A549 (cell line): ENCODE results near the gene ENTPD7. TPM values are rescaled to one million over a fixed set of nuclear protein-coding genes. Genes with fewer than 3 reads are reported as not detected.
"Not testable (repeated sequence)": the region's sequence is repeated elsewhere in the genome, so short reads cannot be mapped to it uniquely, and the experiment has no call there.

Source experiments
- ATAC-seq, 2 experiments: fragments of 200-7000 bp in 1 of 2; fragments of >200 bp in 1 of 2; cut with Nextera tagmentation in 1 of 2; cut with Tn5 transposase in 1 of 2; 3 replicates each; pipeline versions ENCODE4 v1.8.0 to v1.9.1; 2018 to 2020; ENCODE audit warnings: mild to moderate bottlenecking in 1 of 2, moderate library complexity in 1 of 2
- CTCF ChIA-PET: fragments of 300-600 bp; sonication (Branson Sonifier 250); formaldehyde crosslinking; extraction: SDS; loops from one replicate; lab custom pipeline; 2021; ENCODE audit warnings: antibody characterized with exemption, inconsistent platforms; lab: Yijun Ruan, JAX
- POLR2A ChIA-PET: fragments of 350-600 bp; formaldehyde crosslinking; extraction: SDS; loops from one replicate; lab custom pipeline; 2021; ENCODE audit warnings: antibody characterized with exemption, inconsistent platforms; lab: Yijun Ruan, JAX
- DNase-seq, 2 experiments: peaks; one replicate each; pipeline versions ENCODE4 v3.0.0 to v3.0.0-alpha.2; 2011 to 2016; ENCODE audit warnings: low read depth in 1 of 2, low spot score in 1 of 2
- FAIRE-seq: peaks from 2 replicates; lab custom pipeline; 2011; peaks lifted over from hg19 to GRCh38; lab: Jason Lieb, UNC
- H3K27ac ChIP-seq, 2 experiments: fragments of >200 bp; sonication (Bioruptor Twin); formaldehyde crosslinking; 3 replicates each; pipeline ENCODE4 v1.5.1; 2016 to 2017
- H3K4me1 ChIP-seq: fragments of >200 bp; sonication (Bioruptor Twin); formaldehyde crosslinking; 3 replicates; pipeline ENCODE4 v1.6.1; 2016
- H3K4me2 ChIP-seq: fragments of >200 bp; sonication (Bioruptor Twin); formaldehyde crosslinking; 3 replicates; pipeline ENCODE4 v1.6.1; 2016
- H3K4me3 ChIP-seq: fragments of >200 bp; sonication (Bioruptor Twin); formaldehyde crosslinking; 3 replicates; pipeline ENCODE4 v1.5.1; 2016
- H3K9me3 ChIP-seq: fragments of >200 bp; sonication (Bioruptor Twin); formaldehyde crosslinking; 3 replicates; pipeline ENCODE4 v1.6.1; 2016
- CBX2 ChIP-seq: fragments of 200-600 bp; sonication (generic); IDR thresholded peaks from 2 replicates; pipeline ENCODE4 v1.6.1; 2016; ENCODE audit warnings: low read depth, mild to moderate bottlenecking, borderline replicate concordance
- CHD4 ChIP-seq: fragments of 200-600 bp; sonication (generic); IDR thresholded peaks from 2 replicates; pipeline ENCODE4 v1.6.1; 2016; ENCODE audit warnings: antibody characterized with exemption, mild to moderate bottlenecking, borderline replicate concordance
- EHF ChIP-seq: fragments of 250-450 bp; sonication (Bioruptor Pico); IDR thresholded peaks from 2 replicates; pipeline ENCODE4 v1.5.0; 2020; ENCODE audit warnings: mild to moderate bottlenecking
- FOSB ChIP-seq: fragments of 250-450 bp; sonication (Bioruptor Pico); IDR thresholded peaks from 2 replicates; pipeline ENCODE4 v1.5.0; 2020; ENCODE audit warnings: mild to moderate bottlenecking, moderate library complexity
- FOXS1 ChIP-seq: fragments of 250-450 bp; sonication (Bioruptor Pico); IDR thresholded peaks from 2 replicates; pipeline ENCODE4 v1.5.0; 2020; ENCODE audit warnings: mild to moderate bottlenecking, moderate library complexity
- HOXB13 ChIP-seq: fragments of 250-450 bp; sonication (Bioruptor Pico); IDR thresholded peaks from 2 replicates; pipeline ENCODE4 v1.5.0; 2020; ENCODE audit warnings: low read depth, mild to moderate bottlenecking, moderate library complexity
- HOXB5 ChIP-seq: fragments of 250-450 bp; sonication (Bioruptor Pico); IDR thresholded peaks from 2 replicates; pipeline ENCODE4 v1.5.0; 2020; ENCODE audit warnings: mild to moderate bottlenecking, moderate library complexity
- JUNB ChIP-seq: fragments of >200 bp; sonication (Bioruptor Twin); formaldehyde crosslinking; IDR thresholded peaks from 2 replicates; pipeline ENCODE4 v1.6.1; 2016
- KDM1A ChIP-seq: fragments of 200-600 bp; sonication (generic); IDR thresholded peaks from 2 replicates; pipeline ENCODE4 v1.6.1; 2016; ENCODE audit warnings: low read depth, mild to moderate bottlenecking
- MAFK ChIP-seq: fragments of 450-650 bp; IDR thresholded peaks from 2 replicates; pipeline ENCODE4 v1.6.1; 2014; ENCODE audit not compliant: partially characterized antibody
- MYC ChIP-seq: IDR thresholded peaks from 2 replicates; pipeline ENCODE4 v1.6.1; 2012; ENCODE audit warnings: mild to moderate bottlenecking, inconsistent platforms, low read length, improper control_type of control experiment, borderline replicate concordance
- NPAS2 ChIP-seq: fragments of 250-450 bp; sonication (Bioruptor Pico); IDR thresholded peaks from 2 replicates; pipeline ENCODE4 v1.8.0; 2022; ENCODE audit warnings: mild to moderate bottlenecking, moderate library complexity, borderline replicate concordance
- RAD21 ChIP-seq, 2 experiments: fragments of >200 bp in 1 of 2; sonication (Bioruptor Twin) in 1 of 2; formaldehyde crosslinking in 1 of 2; IDR thresholded peaks in 1 of 2; conservative IDR thresholded peaks in 1 of 2; 2 replicates in 1 of 2; 3 replicates in 1 of 2; pipeline ENCODE4 v1.6.1; 2012 to 2018; ENCODE audit warnings: inconsistent platforms in 1 of 2
- RARB ChIP-seq: fragments of 250-450 bp; sonication (Bioruptor Pico); IDR thresholded peaks from 2 replicates; pipeline ENCODE4 v1.8.0; 2021; ENCODE audit warnings: mild to moderate bottlenecking, moderate library complexity
- SMC3 ChIP-seq: fragments of >200 bp; sonication (Bioruptor Twin); formaldehyde crosslinking; IDR thresholded peaks from 3 replicates; pipeline ENCODE4 v1.6.1; 2018; ENCODE audit warnings: inconsistent platforms
- TP53 ChIP-seq: fragments of 250-450 bp; sonication (Bioruptor Pico); IDR thresholded peaks from 2 replicates; pipeline ENCODE4 v1.5.0; 2021; ENCODE audit warnings: mild to moderate bottlenecking, moderate library complexity
- WGBS: methylation state at CpG from one replicate; pipeline ENCODE4 v1.1.6; 2017; ENCODE audit errors: missing lambda C conversion rate; 5-methylcytosine and 5-hydroxymethylcytosine counted together
- polyA plus RNA-seq, 4 experiments: library from polyadenylated mRNA; depleted of rRNA in 3 of 4; stranded (reverse); fragments of >200 nt; fragmentation: RNase III in 1 of 4; extraction: RNeasy Plus Mini Kit Qiagen cat#74134 plus additional on column Dnase treatment in 1 of 4; gene quantifications; 2 replicates in 3 of 4; 3 replicates in 1 of 4; pipeline ENCODE4 v1.2.3, GENCODE V29; 2011 to 2017
- TF ChIP-seq, protein P1 (sequence below): fragments of >200 bp; sonication (Bioruptor Twin); formaldehyde crosslinking; IDR thresholded peaks from 3 replicates; pipeline ENCODE4 v1.6.1; 2016
- TF ChIP-seq, protein P2 (sequence below): fragments of >200 bp; sonication (Bioruptor Twin); formaldehyde crosslinking; IDR thresholded peaks from 3 replicates; pipeline ENCODE4 v1.5.1; 2016
- TF ChIP-seq, protein P3 (sequence below): fragments of >200 bp; sonication (Bioruptor Twin); formaldehyde crosslinking; IDR thresholded peaks from 2 replicates; pipeline ENCODE4 v1.6.1; 2016

Gene ENTPD7
- polyA plus RNA-seq, 2 of the 4 experiments (the other 2 are of a cell fraction): 6.8 to 10.4 TPM

DNA sequence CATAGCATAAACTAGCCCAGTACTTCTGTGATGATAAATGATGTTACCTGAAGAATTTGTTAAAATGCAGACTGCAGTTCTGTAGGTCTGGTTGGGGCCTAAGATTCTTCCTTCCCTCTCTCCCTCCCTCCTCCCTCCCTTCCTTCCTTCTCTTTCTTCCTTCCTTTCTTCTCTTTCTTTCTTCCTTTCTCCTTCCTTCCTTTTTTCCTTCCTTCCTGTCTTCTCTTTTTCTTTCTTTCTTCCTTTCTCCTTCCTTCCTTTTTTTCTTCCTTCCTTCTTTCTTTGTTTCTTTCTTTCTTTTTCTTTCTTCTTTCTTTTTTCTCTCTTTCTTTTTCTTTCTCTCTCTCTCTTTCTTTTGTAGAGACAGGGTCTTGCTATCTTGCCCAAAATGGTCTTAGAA lies 35.4 kb upstream of the ENTPD7 start (continued):
- TF ChIP-seq, protein P1, sequence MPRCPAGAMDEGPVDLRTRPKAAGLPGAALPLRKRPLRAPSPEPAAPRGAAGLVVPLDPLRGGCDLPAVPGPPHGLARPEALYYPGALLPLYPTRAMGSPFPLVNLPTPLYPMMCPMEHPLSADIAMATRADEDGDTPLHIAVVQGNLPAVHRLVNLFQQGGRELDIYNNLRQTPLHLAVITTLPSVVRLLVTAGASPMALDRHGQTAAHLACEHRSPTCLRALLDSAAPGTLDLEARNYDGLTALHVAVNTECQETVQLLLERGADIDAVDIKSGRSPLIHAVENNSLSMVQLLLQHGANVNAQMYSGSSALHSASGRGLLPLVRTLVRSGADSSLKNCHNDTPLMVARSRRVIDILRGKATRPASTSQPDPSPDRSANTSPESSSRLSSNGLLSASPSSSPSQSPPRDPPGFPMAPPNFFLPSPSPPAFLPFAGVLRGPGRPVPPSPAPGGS: no peak
- TF ChIP-seq, all 56 proteins: peak for 0

DNA sequence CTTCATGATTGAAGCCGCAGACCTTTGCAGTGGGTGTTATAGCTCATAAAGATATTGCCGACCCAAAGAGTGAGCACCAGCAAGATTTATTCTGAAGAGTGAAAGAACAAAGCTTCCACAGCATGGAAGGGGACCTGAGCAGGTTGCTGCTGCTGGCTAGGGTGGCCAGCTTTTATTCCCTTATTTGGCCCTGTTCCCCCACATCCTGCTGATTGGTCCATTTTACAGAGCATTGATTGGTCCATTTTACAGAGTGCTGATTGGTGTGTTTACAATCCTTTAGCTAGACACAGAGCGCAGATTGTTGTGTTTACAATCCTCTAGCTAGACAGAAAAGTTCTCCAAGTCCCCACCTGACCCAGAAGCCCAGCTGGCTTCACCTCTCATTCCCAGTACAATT lies 34.2 kb upstream of the ENTPD7 start:
- not testable (repeated sequence) for ATAC-seq, DNase-seq, H3K4me2 ChIP-seq, H3K27ac ChIP-seq, H3K4me1 ChIP-seq, H3K4me3 ChIP-seq, FAIRE-seq, H3K9me3 ChIP-seq
- ChIA-PET CTCF (interaction anchor here (1.1 to 2.0 kb wide), 3 partner anchors 13 to 233 kb away, joined by 3 to 8 read pairs (median 3); no protein-coding TSS in a partner anchor), POLR2A (interaction anchor here (1.1 kb wide), 1 partner anchor 34 kb away, joined by 3 read pairs; the partner anchor contains the start of gene ENTPD7)
- WGBS: 83% methylated on average over 3 of the region's 3 CpGs

DNA sequence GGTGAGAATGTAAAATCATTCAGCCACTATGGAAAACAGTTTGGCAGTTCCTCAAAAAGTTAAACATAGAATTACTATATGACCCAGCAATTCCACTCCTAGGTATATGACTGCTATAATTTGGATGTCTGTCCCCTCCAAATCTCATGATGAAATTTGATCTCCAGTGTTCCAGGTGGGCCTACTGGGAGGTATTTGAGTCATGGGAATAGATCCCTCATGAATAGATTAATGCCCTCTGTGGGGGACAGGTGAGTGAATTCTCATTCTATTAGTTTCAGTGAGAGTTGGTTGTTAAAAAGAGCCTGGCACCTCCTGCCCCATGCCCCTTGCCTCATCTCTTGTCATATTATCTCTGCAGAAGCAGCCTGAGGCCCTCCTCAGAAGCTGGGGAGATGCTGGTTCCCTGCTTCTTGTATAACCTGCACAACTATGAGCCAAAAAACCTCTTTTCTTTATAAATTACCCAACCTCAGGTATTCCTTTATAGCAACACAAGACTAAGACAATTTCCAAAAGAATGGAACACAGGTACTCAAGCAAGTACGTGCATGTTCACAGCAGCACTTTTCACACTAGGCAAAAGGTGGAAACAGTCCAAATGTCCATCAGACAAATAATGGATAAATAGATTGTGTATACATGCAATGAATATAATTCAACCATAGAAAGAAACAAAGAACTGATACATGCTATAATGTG lies 30.2 kb upstream of the ENTPD7 start:
- POLR2A ChIA-PET: no interaction called here
- Histone ChIP-seq H3K4me2 (no peak overlapping the region), H3K4me1 (peaks cover 6% of the 10 kb centered on the region; the same call in 1 of the 3 replicates), H3K9me3 (no peaks in the 10 kb centered on the region), H3K4me3 (no peak overlapping the region), H3K27ac (no peak overlapping the region)
- 94% methylated on average over 1 of the region's 1 CpG for WGBS
- no peak for TF ChIP-seq MYC
- CTCF ChIA-PET: interaction anchor here (1.2 to 1.7 kb wide), 3 partner anchors 59 to 162 kb away, joined by 3 to 4 read pairs (median 3); partner anchors contain the start of genes COX15 and CUTC
- DNase-seq: no peak
- no peak for ATAC-seq
- FAIRE-seq: no peak

DNA sequence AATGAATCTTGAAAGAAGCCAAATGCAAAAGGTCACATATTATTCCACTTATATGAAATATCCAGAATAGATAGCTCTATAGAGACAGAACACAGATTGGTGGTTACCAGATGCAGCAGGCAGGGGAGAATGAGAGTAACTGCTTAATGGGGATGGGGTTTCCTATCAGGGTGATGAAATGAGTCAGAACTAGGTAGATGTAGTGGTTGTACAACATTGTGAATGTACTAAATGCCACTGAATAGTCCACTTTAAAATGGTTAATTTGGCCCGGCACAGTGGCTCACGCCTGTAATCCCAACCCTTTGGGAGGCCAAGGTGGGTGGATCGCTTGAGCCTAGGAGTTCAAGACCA lies 29.7 kb upstream of the ENTPD7 start:
- H3K27ac ChIP-seq: no peak overlapping the region
- TF ChIP-seq TP53 (CRISPR knock-in tag) (no peak), FOSB (no peak), SMC3 (no peak), CBX2 (no peak), MAFK (no peak), EHF (no peak)
- TF ChIP-seq, protein P1: no peak
- ATAC-seq (no peak), FAIRE-seq (no peak), DNase-seq (no peak)
- CTCF ChIA-PET: interaction anchor here (1.2 to 2.0 kb wide), 8 partner anchors 10 to 163 kb away, joined by 3 to 12 read pairs (median 4); partner anchors contain the start of genes COX15, CUTC and ENTPD7
- no peaks in the 10 kb centered on the region for H3K9me3 ChIP-seq
- H3K4me2 ChIP-seq: no peak overlapping the region
- H3K4me3 ChIP-seq: no peak overlapping the region
- POLR2A ChIA-PET: interaction anchor here (1.4 kb wide), 1 partner anchor 8 kb away, joined by 5 read pairs; no protein-coding TSS in a partner anchor
- peaks cover 6% of the 10 kb centered on the region; the same call in 1 of the 3 replicates for H3K4me1 ChIP-seq
- 80% methylated on average over 3 of the region's 3 CpGs for WGBS

DNA sequence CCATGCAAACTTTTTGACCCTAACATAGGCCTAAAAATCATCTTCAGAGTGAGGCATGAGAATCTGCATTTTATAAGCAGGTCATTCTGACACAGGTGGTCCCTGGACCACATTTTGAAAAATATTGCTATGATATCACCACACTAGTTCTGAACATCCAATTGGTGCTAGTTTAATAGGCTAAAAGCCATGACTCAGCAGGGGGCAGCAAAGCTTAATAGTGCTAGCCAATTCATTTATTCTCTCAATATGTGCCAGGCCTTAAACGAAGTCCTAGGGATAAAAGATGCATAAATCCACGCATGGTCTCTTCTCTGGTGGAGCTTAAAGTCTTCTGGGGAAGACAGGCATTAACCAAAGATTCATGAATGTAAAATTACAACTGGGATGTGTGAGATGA lies 28.9 kb upstream of the ENTPD7 start:
- DNase-seq (peak in 1 of 2 experiments; percentile 51), FAIRE-seq (no peak), ATAC-seq (peak; percentile 56 to 80; a peak in 5 of 6 replicates)
- Histone ChIP-seq H3K4me1 (peaks cover 6% of the 10 kb centered on the region; the same call in 1 of the 3 replicates), H3K4me2 (no peak overlapping the region), H3K4me3 (no peak overlapping the region), H3K9me3 (no peaks in the 10 kb centered on the region), H3K27ac (0 out of 6 replicates have a peak overlapping the region, but pooled peaks of 1 of the 2 experiments have one; percentile 16)
- 58% methylated on average over 2 of the region's 2 CpGs for WGBS
- ChIA-PET CTCF (interaction anchor here (0.6 to 2.0 kb wide), 11 partner anchors 10 to 416 kb away, joined by 3 to 12 read pairs (median 3); partner anchors contain the start of genes COX15, CUTC, ENTPD7 and SLC25A28), POLR2A (interaction anchor here (1.4 kb wide), 1 partner anchor 9 kb away, joined by 5 read pairs; no protein-coding TSS in a partner anchor)
- TF ChIP-seq CBX2 (no peak), HOXB13 (no peak), CHD4 (no peak), RAD21 (conservative IDR thresholded peaks at IDR 0.05 in 1 of 2, IDR thresholded peaks at IDR 0.05 in 1 of 2) (peak; percentile 57 to 72), NPAS2 (no peak), KDM1A (no peak), FOXS1 (CRISPR knock-in tag) (no peak), MAFK (peak; percentile 90), JUNB (no peak), HOXB5 (CRISPR knock-in tag) (no peak), SMC3 (peak; percentile 58), RARB (CRISPR knock-in tag) (no peak)
- TF ChIP-seq, protein P1: no peak
- TF ChIP-seq, protein P2, sequence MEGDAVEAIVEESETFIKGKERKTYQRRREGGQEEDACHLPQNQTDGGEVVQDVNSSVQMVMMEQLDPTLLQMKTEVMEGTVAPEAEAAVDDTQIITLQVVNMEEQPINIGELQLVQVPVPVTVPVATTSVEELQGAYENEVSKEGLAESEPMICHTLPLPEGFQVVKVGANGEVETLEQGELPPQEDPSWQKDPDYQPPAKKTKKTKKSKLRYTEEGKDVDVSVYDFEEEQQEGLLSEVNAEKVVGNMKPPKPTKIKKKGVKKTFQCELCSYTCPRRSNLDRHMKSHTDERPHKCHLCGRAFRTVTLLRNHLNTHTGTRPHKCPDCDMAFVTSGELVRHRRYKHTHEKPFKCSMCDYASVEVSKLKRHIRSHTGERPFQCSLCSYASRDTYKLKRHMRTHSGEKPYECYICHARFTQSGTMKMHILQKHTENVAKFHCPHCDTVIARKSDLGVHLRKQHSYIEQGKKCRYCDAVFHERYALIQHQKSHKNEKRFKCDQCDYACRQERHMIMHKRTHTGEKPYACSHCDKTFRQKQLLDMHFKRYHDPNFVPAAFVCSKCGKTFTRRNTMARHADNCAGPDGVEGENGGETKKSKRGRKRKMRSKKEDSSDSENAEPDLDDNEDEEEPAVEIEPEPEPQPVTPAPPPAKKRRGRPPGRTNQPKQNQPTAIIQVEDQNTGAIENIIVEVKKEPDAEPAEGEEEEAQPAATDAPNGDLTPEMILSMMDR: peak; percentile 54
- TF ChIP-seq, protein P3, sequence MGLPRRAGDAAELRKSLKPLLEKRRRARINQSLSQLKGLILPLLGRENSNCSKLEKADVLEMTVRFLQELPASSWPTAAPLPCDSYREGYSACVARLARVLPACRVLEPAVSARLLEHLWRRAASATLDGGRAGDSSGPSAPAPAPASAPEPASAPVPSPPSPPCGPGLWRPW: no peak
